Activated T-cell treated with anti-CD3 and anti-CD28 coated beads for 4 hours (primary cell): ENCODE results near the gene PAPLN.
"Not testable (repeated sequence)": the region's sequence is repeated elsewhere in the genome, so short reads cannot be mapped to it uniquely, and the experiment has no call there.

Experiments
- DNase-seq: peaks from one replicate; pipeline ENCODE4 v3.0.0-alpha.2; 2020

PAPLN gene

DNA sequence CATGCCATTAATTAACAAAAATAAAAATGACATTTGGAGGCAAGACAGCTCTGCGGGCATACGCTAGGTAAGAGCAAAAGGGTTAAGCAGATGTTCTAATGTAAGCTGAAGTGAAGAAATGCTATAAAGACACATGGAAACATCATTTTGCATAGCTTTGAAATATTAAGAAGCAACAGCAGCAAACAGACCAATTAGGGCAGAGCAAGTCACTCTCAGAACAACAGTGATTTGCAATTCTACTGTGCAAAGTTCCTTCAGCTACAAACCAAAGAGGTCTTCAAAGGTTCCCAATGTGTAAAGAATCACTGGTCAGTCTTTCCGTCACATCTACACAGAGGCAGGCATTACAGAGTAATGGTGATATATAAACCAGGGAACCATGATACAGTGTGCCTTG is 68.2 kb downstream of the PAPLN start:
- no peak for DNase-seq

DNA sequence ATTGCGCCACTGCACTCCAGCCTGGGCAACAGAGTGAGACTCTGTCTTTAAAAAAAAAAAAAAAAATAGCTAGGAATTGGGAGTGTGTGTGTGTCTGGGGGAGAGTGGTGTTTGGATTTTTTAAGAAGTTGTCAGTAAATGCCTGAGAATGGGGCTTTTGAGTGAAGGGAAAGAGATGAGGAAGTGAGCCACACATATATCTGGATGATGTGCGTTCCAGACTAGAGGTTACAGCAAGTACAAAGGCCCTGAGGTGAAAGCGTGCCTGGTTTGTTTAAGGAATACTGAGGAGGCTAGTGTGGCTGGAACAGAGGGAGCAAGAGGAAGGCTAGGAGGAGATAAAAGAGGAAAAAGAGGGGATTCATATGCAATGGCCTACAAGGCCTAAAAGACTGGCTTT is 70.0 kb downstream of the PAPLN start:
- no peak for DNase-seq

GRCh38 chr14:73309207-73309606 is 71.9 kb downstream of the PAPLN start:
- DNase-seq = not testable (repeated sequence)

- DNase-seq = no peak
Observed at GRCh38 chr14:73311708-73312030, 74.4 kb downstream of the PAPLN start.

DNA sequence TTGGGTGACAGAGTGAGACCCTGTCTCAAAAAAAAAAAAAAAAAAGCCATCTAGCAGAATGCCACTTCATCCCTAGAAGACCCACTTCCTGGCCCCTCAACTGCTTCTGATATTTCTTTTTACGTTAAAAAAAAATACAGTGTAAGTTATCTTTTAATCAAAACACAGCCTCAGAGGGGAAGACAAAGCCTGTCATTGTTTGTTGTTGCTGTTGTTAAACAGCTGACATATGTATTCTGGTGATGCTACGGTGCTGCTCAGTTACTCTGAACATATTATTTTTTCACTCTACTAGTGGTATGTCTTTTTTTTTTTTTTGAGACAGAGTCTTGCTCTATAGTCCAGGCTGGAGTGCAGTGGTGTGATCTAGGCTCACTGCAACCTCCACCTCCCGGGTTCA is 75.4 kb downstream of the PAPLN start:
- no peak for DNase-seq

GRCh38 chr14:73313151-73313550 is 75.8 kb downstream of the PAPLN start:
- no peak for DNase-seq

DNA sequence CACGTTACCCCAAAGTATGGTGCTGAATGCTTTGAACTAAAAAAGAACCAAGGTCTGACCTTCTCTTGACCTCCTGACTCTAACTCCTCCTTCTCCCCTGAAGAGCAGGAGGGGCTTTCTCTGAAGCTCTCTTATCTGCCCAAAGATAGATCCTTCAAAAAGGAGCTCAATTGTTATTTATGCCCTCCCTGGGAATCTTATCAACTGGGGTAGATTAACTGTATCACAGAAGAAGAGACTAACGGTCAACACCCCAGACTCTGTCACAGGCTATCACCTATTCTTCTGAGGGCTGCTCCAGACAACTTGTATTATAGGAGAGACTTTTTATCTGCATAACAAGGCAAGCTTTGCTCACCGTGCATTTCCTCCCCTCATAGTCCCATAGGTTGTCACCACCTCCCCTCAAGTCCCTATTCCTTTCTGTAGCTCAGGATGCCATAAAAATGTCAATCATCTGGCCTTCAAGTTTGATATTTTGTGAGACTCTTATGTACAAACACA is 86.6 kb downstream of the PAPLN start:
- DNase-seq = no peak
